ENCODE measurements around the gene PHC2. TPM values are rescaled to one million over a fixed set of nuclear protein-coding genes. Genes with fewer than 3 reads are reported as not detected.

Gene PHC2
- polyA plus RNA-seq, 1 donor (not counting 4 experiments of a cell fraction or from before 2014, with no cell fraction given), result 51.7 TPM

GRCh38 chr1:33337441-33337840 lies 93.5 kb downstream of the PHC2 start:
- DNase-seq (ENCODE audit: low read depth, low spot score) (no peak), FAIRE-seq (no peak)
- TF ChIP-seq EZH2 (IDR thresholded peaks at IDR 0.05; ENCODE audit: low read length) (no peak), CTCF (optimal IDR thresholded peaks at IDR 0.05 in 1 of 3, IDR thresholded peaks at IDR 0.05 in 1 of 3, conservative IDR thresholded peaks at IDR 0.05 in 1 of 3; ENCODE audit: extremely low read depth in 1 of 3, insufficient read depth in 2 of 3, low read length in 3 of 3) (no peak)
- Histone ChIP-seq H3K27ac (ENCODE audit: control insufficient read depth, insufficient read depth, low read length) (no peak overlapping the region), H2AFZ (ENCODE audit: control insufficient read depth, low read length) (no peak overlapping the region), H3K9ac (ENCODE audit: control insufficient read depth, extremely low read depth, insufficient read depth, low read length) (no peak overlapping the region), H3K79me2 (ENCODE audit: control insufficient read depth, insufficient read depth, low read length) (peaks cover 98% of the 10 kb centered on the region), H3K9me1 (ENCODE audit: control insufficient read depth, extremely low read depth, insufficient read depth, low read length) (peaks cover 10% of the 10 kb centered on the region), H3K4me2 (ENCODE audit: control insufficient read depth, extremely low read depth, insufficient read depth, low read depth, low read length) (no peak overlapping the region), H3K4me1 (ENCODE audit: control insufficient read depth, extremely low read depth, insufficient read depth, low read length) (peaks cover 59% of the 10 kb centered on the region), H3K4me3 (ENCODE audit: control insufficient read depth in 2 of 3, extremely low read depth in 1 of 3, insufficient read depth in 2 of 3, low read depth in 1 of 3, low read length in 3 of 3) (no peak overlapping the region), H4K20me1 (ENCODE audit: control insufficient read depth, extremely low read depth, insufficient read depth, low read length) (peaks cover 74% of the 10 kb centered on the region), H3K27me3 (ENCODE audit: control insufficient read depth, extremely low read depth, insufficient read depth, low read length) (no peaks in the 10 kb centered on the region), H3K36me3 (ENCODE audit: control insufficient read depth in 2 of 2, extremely low read depth in 1 of 2, insufficient read depth in 2 of 2, low read length in 2 of 2) (peaks cover 26 to 41% of the 10 kb centered on the region in 2 experiments), H3K9me3 (ENCODE audit: control insufficient read depth, low read depth, low read length) (no peaks in the 10 kb centered on the region)
- dilution Hi-C loops (cut with MboI; ENCODE audit: extremely low pct_ligation_motif_present, low sequenced_read_pairs), result no loop called here

- H3K4me2 ChIP-seq (ENCODE audit: control insufficient read depth, extremely low read depth, insufficient read depth, low read depth, low read length), result no peak overlapping the region
- TF ChIP-seq EZH2 (IDR thresholded peaks at IDR 0.05; ENCODE audit: low read length), result no peak
- FAIRE-seq, result no peak
- peaks cover 96% of the 10 kb centered on the region for H3K79me2 ChIP-seq (ENCODE audit: control insufficient read depth, insufficient read depth, low read length)
- H3K27ac ChIP-seq (ENCODE audit: control insufficient read depth, insufficient read depth, low read length), result no peak overlapping the region
- dilution Hi-C loops (cut with MboI; ENCODE audit: extremely low pct_ligation_motif_present, low sequenced_read_pairs), result no loop called here
- peaks cover 58% of the 10 kb centered on the region for H3K4me1 ChIP-seq (ENCODE audit: control insufficient read depth, extremely low read depth, insufficient read depth, low read length)
- peaks cover 68% of the 10 kb centered on the region for H4K20me1 ChIP-seq (ENCODE audit: control insufficient read depth, extremely low read depth, insufficient read depth, low read length)
- peaks cover 7% of the 10 kb centered on the region for H3K9me1 ChIP-seq (ENCODE audit: control insufficient read depth, extremely low read depth, insufficient read depth, low read length)
- no peak for DNase-seq (ENCODE audit: low read depth, low spot score)
- no peak overlapping the region for H3K9ac ChIP-seq (ENCODE audit: control insufficient read depth, extremely low read depth, insufficient read depth, low read length)
- peaks cover 29 to 43% of the 10 kb centered on the region in 2 experiments for H3K36me3 ChIP-seq (ENCODE audit: control insufficient read depth in 2 of 2, extremely low read depth in 1 of 2, insufficient read depth in 2 of 2, low read length in 2 of 2)
- no peak overlapping the region for H3K4me3 ChIP-seq (ENCODE audit: control insufficient read depth in 2 of 3, extremely low read depth in 1 of 3, insufficient read depth in 2 of 3, low read depth in 1 of 3, low read length in 3 of 3)
- no peaks in the 10 kb centered on the region for H3K9me3 ChIP-seq (ENCODE audit: control insufficient read depth, low read depth, low read length)
- H2AFZ ChIP-seq (ENCODE audit: control insufficient read depth, low read length), result no peak overlapping the region
- H3K27me3 ChIP-seq (ENCODE audit: control insufficient read depth, extremely low read depth, insufficient read depth, low read length), result no peaks in the 10 kb centered on the region
These were observed 94.3 kb downstream of the PHC2 start for GRCh38 chr1:33336580-33336979.

GRCh38 chr1:33335020-33335419 lies 95.9 kb downstream of the PHC2 start:
- Histone ChIP-seq H3K27ac (ENCODE audit: control insufficient read depth, insufficient read depth, low read length) (no peak overlapping the region), H3K9ac (ENCODE audit: control insufficient read depth, extremely low read depth, insufficient read depth, low read length) (no peak overlapping the region), H3K9me3 (ENCODE audit: control insufficient read depth, low read depth, low read length) (no peaks in the 10 kb centered on the region), H3K9me1 (ENCODE audit: control insufficient read depth, extremely low read depth, insufficient read depth, low read length) (no peaks in the 10 kb centered on the region), H4K20me1 (ENCODE audit: control insufficient read depth, extremely low read depth, insufficient read depth, low read length) (peaks cover 58% of the 10 kb centered on the region), H2AFZ (ENCODE audit: control insufficient read depth, low read length) (no peak overlapping the region), H3K4me2 (ENCODE audit: control insufficient read depth, extremely low read depth, insufficient read depth, low read depth, low read length) (no peak overlapping the region), H3K36me3 (ENCODE audit: control insufficient read depth in 2 of 2, extremely low read depth in 1 of 2, insufficient read depth in 2 of 2, low read length in 2 of 2) (peaks cover 40 to 47% of the 10 kb centered on the region in 2 experiments), H3K79me2 (ENCODE audit: control insufficient read depth, insufficient read depth, low read length) (peaks cover 86% of the 10 kb centered on the region), H3K4me3 (ENCODE audit: control insufficient read depth in 2 of 3, extremely low read depth in 1 of 3, insufficient read depth in 2 of 3, low read depth in 1 of 3, low read length in 3 of 3) (no peak overlapping the region), H3K4me1 (ENCODE audit: control insufficient read depth, extremely low read depth, insufficient read depth, low read length) (peaks cover 53% of the 10 kb centered on the region), H3K27me3 (ENCODE audit: control insufficient read depth, extremely low read depth, insufficient read depth, low read length) (no peaks in the 10 kb centered on the region)
- peak; percentile 51 for FAIRE-seq
- TF ChIP-seq CTCF (optimal IDR thresholded peaks at IDR 0.05 in 1 of 3, IDR thresholded peaks at IDR 0.05 in 1 of 3, conservative IDR thresholded peaks at IDR 0.05 in 1 of 3; ENCODE audit: extremely low read depth in 1 of 3, insufficient read depth in 2 of 3, low read length in 3 of 3) (no peak), EZH2 (IDR thresholded peaks at IDR 0.05; ENCODE audit: low read length) (no peak)
- dilution Hi-C loops (cut with MboI; ENCODE audit: extremely low pct_ligation_motif_present, low sequenced_read_pairs), result no loop called here
- DNase-seq (ENCODE audit: low read depth, low spot score), result no peak
